Keratinocyte (primary cell): Measurements from ENCODE around the gene ZSCAN18. TPM values are rescaled to one million over a fixed set of nuclear protein-coding genes. Genes with fewer than 3 reads are reported as not detected.

Source experiments
- DNase-seq: peaks from one replicate; pipeline ENCODE4 v3.0.0-alpha.2; 2011; ENCODE audit warnings: low read depth, missing footprints, low spot score
- FAIRE-seq: peaks from 2 replicates; lab custom pipeline; 2011; peaks lifted over from hg19 to GRCh38; lab: Jason Lieb, UNC
- H2AFZ ChIP-seq: 2 replicates; pipeline ENCODE4 v1.6.0; 2012; ENCODE audit warnings: low read length, control low read depth, inconsistent platforms; ENCODE audit not compliant: control insufficient read depth
- H3K27ac ChIP-seq: 2 replicates; pipeline ENCODE4 v1.5.1; 2011; ENCODE audit warnings: low read length; ENCODE audit not compliant: control insufficient read depth, insufficient read depth
- H3K27me3 ChIP-seq: 3 replicates; pipeline ENCODE4 v1.6.0; 2011; ENCODE audit warnings: low read length; ENCODE audit not compliant: control insufficient read depth, insufficient read depth; ENCODE audit errors: extremely low read depth
- H3K36me3 ChIP-seq, 2 experiments: 2 replicates in 1 of 2; 3 replicates in 1 of 2; pipeline ENCODE4 v1.5.1; 2011; ENCODE audit warnings: low read length in 2 of 2, mild to moderate bottlenecking in 1 of 2; ENCODE audit not compliant: control insufficient read depth in 2 of 2, insufficient read depth in 2 of 2; ENCODE audit errors: extremely low read depth in 1 of 2
- H3K4me1 ChIP-seq: 3 replicates; pipeline ENCODE4 v1.5.1; 2011; ENCODE audit warnings: low read length; ENCODE audit not compliant: control insufficient read depth, insufficient read depth; ENCODE audit errors: extremely low read depth
- H3K4me2 ChIP-seq: 3 replicates; pipeline ENCODE4 v1.6.0; 2011; ENCODE audit warnings: low read depth, low read length; ENCODE audit not compliant: control insufficient read depth, insufficient read depth; ENCODE audit errors: extremely low read depth
- H3K4me3 ChIP-seq, 3 experiments: fragments of 200-600 bp in 1 of 3; sonication (generic) in 1 of 3; 2 replicates in 2 of 3; 3 replicates in 1 of 3; pipeline ENCODE4 v1.5.1; 2011 to 2016; ENCODE audit warnings: low read length in 3 of 3, mild to moderate bottlenecking in 3 of 3, control low read depth in 2 of 3, inconsistent platforms in 1 of 3, low read depth in 1 of 3, mixed read lengths in 1 of 3, mixed run types in 1 of 3, moderate library complexity in 1 of 3; ENCODE audit not compliant: control insufficient read depth in 2 of 3, insufficient read depth in 2 of 3; ENCODE audit errors: extremely low read depth in 1 of 3
- H3K79me2 ChIP-seq: 2 replicates; pipeline ENCODE4 v1.6.0; 2012; ENCODE audit warnings: low read length; ENCODE audit not compliant: control insufficient read depth, insufficient read depth
- H3K9ac ChIP-seq: 3 replicates; pipeline ENCODE4 v1.6.0; 2011; ENCODE audit warnings: low read length; ENCODE audit not compliant: control insufficient read depth, insufficient read depth; ENCODE audit errors: extremely low read depth
- H3K9me1 ChIP-seq: 3 replicates; pipeline ENCODE4 v1.6.0; 2011; ENCODE audit warnings: low read length; ENCODE audit not compliant: control insufficient read depth, insufficient read depth; ENCODE audit errors: extremely low read depth
- H3K9me3 ChIP-seq: 2 replicates; pipeline ENCODE4 v1.5.1; 2012; ENCODE audit warnings: low read depth, low read length; ENCODE audit not compliant: control insufficient read depth
- H4K20me1 ChIP-seq: 3 replicates; pipeline ENCODE4 v1.6.0; 2011; ENCODE audit warnings: low read length; ENCODE audit not compliant: control insufficient read depth, insufficient read depth; ENCODE audit errors: extremely low read depth
- EZH2 ChIP-seq: IDR thresholded peaks from one replicate; pipeline ENCODE4 v1.6.1; 2012; ENCODE audit warnings: inconsistent platforms, mild to moderate bottlenecking, low read length, moderate library complexity
- dilution Hi-C: fragments of 300-500 bp; cut with MboI; formaldehyde crosslinking; loops from one replicate; pipeline ENCODE4 v1.7.0; 2020; ENCODE audit warnings: low sequenced_read_pairs; ENCODE audit not compliant: extremely low pct_ligation_motif_present
- polyA plus RNA-seq, 5 experiments: library from polyadenylated mRNA; depleted of rRNA in 3 of 5; stranded (reverse) in 3 of 5; stranded (forward) in 1 of 5; unstranded in 1 of 5; fragments of >200 nt; gene quantifications; 1 replicate in 1 of 5; 2 replicates in 3 of 5; 3 replicates in 1 of 5; pipeline versions ENCODE4 v1.2.1 to v1.2.3, GENCODE V29; 2011 to 2012; ENCODE audit warnings: missing spikeins in 2 of 5, low read depth in 1 of 5, low replicate concordance in 1 of 5
- TF ChIP-seq, protein P1 (sequence below), 3 experiments: IDR thresholded peaks in 1 of 3; conservative IDR thresholded peaks in 1 of 3; optimal IDR thresholded peaks in 1 of 3; 2 replicates in 2 of 3; 3 replicates in 1 of 3; pipeline versions ENCODE3 to v1.5.1; 2011; ENCODE audit warnings: low read length in 3 of 3, mild to moderate bottlenecking in 3 of 3, moderate library complexity in 2 of 3, control low read depth in 1 of 3, inconsistent platforms in 1 of 3; ENCODE audit not compliant: insufficient read depth in 2 of 3; ENCODE audit errors: extremely low read depth in 1 of 3

Gene ZSCAN18
- polyA plus RNA-seq, 1 donor (not counting 4 experiments of a cell fraction or from before 2014, with no cell fraction given), result 16.1 TPM

GRCh38 chr19:58046856-58047255, 51.2 kb downstream of the ZSCAN18 start:
- DNase-seq (no peak), FAIRE-seq (no peak)
- Histone ChIP-seq H3K27ac (no peak overlapping the region), H3K4me1 (no peaks in the 10 kb centered on the region), H3K4me3 (no peak overlapping the region), H3K9me3 (peaks cover 20% of the 10 kb centered on the region), H3K36me3 (no peaks in the 10 kb centered on the region), H3K4me2 (no peak overlapping the region), H3K9me1 (no peaks in the 10 kb centered on the region), H3K9ac (no peak overlapping the region), H4K20me1 (no peaks in the 10 kb centered on the region), H2AFZ (no peak overlapping the region), H3K79me2 (no peaks in the 10 kb centered on the region), H3K27me3 (no peaks in the 10 kb centered on the region)
- dilution Hi-C loops, result no loop called here
- TF ChIP-seq, protein P1, sequence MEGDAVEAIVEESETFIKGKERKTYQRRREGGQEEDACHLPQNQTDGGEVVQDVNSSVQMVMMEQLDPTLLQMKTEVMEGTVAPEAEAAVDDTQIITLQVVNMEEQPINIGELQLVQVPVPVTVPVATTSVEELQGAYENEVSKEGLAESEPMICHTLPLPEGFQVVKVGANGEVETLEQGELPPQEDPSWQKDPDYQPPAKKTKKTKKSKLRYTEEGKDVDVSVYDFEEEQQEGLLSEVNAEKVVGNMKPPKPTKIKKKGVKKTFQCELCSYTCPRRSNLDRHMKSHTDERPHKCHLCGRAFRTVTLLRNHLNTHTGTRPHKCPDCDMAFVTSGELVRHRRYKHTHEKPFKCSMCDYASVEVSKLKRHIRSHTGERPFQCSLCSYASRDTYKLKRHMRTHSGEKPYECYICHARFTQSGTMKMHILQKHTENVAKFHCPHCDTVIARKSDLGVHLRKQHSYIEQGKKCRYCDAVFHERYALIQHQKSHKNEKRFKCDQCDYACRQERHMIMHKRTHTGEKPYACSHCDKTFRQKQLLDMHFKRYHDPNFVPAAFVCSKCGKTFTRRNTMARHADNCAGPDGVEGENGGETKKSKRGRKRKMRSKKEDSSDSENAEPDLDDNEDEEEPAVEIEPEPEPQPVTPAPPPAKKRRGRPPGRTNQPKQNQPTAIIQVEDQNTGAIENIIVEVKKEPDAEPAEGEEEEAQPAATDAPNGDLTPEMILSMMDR (optimal IDR thresholded peaks at IDR 0.05 in 1 of 3, IDR thresholded peaks at IDR 0.05 in 1 of 3, conservative IDR thresholded peaks at IDR 0.05 in 1 of 3; ENCODE audit: extremely low read depth in 1 of 3, insufficient read depth in 2 of 3, low read length in 3 of 3), result no peak
- no peak for TF ChIP-seq EZH2

DNA sequence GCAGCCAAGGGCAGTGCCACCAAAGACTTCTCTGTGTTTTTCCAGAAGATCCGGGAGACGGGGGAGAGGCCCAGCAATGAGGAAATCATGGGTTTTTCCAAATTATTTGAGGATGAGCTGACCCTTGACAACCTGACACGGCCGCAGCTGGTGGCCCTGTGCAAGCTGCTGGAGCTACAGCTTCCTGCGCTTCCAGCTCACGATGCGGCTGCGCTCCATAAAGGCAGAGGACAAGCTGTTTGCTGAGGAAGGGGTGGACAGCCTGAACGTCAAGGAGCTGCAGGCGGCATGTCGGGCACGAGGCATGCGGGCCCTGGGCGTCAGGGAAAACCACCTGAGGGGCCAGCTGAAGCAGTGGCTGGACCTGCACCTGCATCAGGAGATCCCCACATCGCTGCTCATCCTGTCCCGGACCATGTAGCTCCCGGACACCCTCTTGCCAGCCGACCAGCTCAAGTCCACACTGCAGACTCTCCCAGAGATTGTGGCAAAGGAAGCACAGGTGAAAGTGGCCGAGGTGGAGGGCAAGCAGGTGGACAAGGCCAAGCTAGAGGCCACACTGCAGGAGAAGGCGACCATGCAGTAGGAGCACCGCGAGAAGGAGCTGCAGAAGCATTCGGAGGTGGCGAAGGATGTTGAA, 52.5 kb downstream of the ZSCAN18 start:
- Histone ChIP-seq H3K4me1 (no peaks in the 10 kb centered on the region), H3K36me3 (no peaks in the 10 kb centered on the region), H3K4me3 (no peak overlapping the region), H3K9me1 (no peaks in the 10 kb centered on the region), H3K4me2 (no peak overlapping the region), H3K27me3 (no peaks in the 10 kb centered on the region), H2AFZ (no peak overlapping the region), H3K79me2 (no peaks in the 10 kb centered on the region), H3K9me3 (peaks cover 16% of the 10 kb centered on the region), H3K27ac (no peak overlapping the region), H4K20me1 (no peaks in the 10 kb centered on the region), H3K9ac (no peak overlapping the region)
- no peak for FAIRE-seq
- no peak for DNase-seq
- no peak for TF ChIP-seq EZH2
- dilution Hi-C loops, result no loop called here

- dilution Hi-C loops, result no loop called here
Measured at GRCh38 chr19:58044886-58045285, 53.1 kb downstream of the ZSCAN18 start.

More at GRCh38 chr19:58044886-58045285, 53.1 kb downstream of the ZSCAN18 start:
- Histone ChIP-seq H3K27me3 (no peaks in the 10 kb centered on the region), H4K20me1 (no peaks in the 10 kb centered on the region), H3K4me2 (no peak overlapping the region), H3K36me3 (no peaks in the 10 kb centered on the region), H3K9me3 (peaks cover 18% of the 10 kb centered on the region), H3K4me3 (no peak overlapping the region), H3K27ac (no peak overlapping the region), H3K9ac (no peak overlapping the region), H3K79me2 (no peaks in the 10 kb centered on the region), H2AFZ (no peak overlapping the region), H3K4me1 (no peaks in the 10 kb centered on the region), H3K9me1 (no peaks in the 10 kb centered on the region)
- TF ChIP-seq, protein P1 (optimal IDR thresholded peaks at IDR 0.05 in 1 of 3, IDR thresholded peaks at IDR 0.05 in 1 of 3, conservative IDR thresholded peaks at IDR 0.05 in 1 of 3; ENCODE audit: extremely low read depth in 1 of 3, insufficient read depth in 2 of 3, low read length in 3 of 3), result no peak
- no peak for TF ChIP-seq EZH2
- FAIRE-seq (no peak), DNase-seq (no peak)
